HEK293 (cell line): ENCODE data around the gene NMNAT1.

Experiments
- BCL11B ChIP-seq: fragments of 450-650 bp; formaldehyde crosslinking; IDR thresholded peaks from 2 replicates; pipeline ENCODE4 v1.5.1; 2016; ENCODE audit warnings: low read depth, missing biosample characterization, missing genetic modification characterization
- GLIS1 ChIP-seq: fragments of 450-650 bp; formaldehyde crosslinking; IDR thresholded peaks from 2 replicates; pipeline ENCODE4 v1.5.1; 2016; ENCODE audit warnings: missing biosample characterization, missing genetic modification characterization
- HOXC10 ChIP-seq: sonication (generic); formaldehyde crosslinking; IDR thresholded peaks from 2 replicates; pipeline ENCODE4 v1.8.1; 2023; ENCODE audit warnings: mild to moderate bottlenecking, missing genetic modification reagents
- IKZF3 ChIP-seq: fragments of 450-650 bp; IDR thresholded peaks from 2 replicates; pipeline ENCODE4 v1.5.0; 2018; ENCODE audit warnings: missing biosample characterization, mild to moderate bottlenecking, missing genetic modification characterization, moderate library complexity
- KLF10 ChIP-seq: fragments of 450-650 bp; IDR thresholded peaks from 2 replicates; pipeline ENCODE4 v1.5.1; 2018; ENCODE audit warnings: missing biosample characterization, mild to moderate bottlenecking, missing genetic modification characterization
- KLF8 ChIP-seq: fragments of 450-650 bp; formaldehyde crosslinking; IDR thresholded peaks from 2 replicates; pipeline ENCODE4 v1.5.1; 2016; ENCODE audit warnings: missing biosample characterization, missing genetic modification characterization
- MEIS1 ChIP-seq: sonication (generic); formaldehyde crosslinking; IDR thresholded peaks from 2 replicates; pipeline ENCODE4 v1.8.1; 2022; ENCODE audit warnings: missing genetic modification reagents, mild to moderate bottlenecking, borderline replicate concordance
- ZBTB48 ChIP-seq: fragments of 450-650 bp; formaldehyde crosslinking; IDR thresholded peaks from 2 replicates; pipeline ENCODE4 v1.5.1; 2016; ENCODE audit warnings: missing biosample characterization, missing genetic modification characterization
- ZBTB7A ChIP-seq: fragments of 450-650 bp; formaldehyde crosslinking; IDR thresholded peaks from 2 replicates; pipeline ENCODE4 v1.5.1; 2016; ENCODE audit warnings: low read depth, missing biosample characterization, missing genetic modification characterization
- ZNF133 ChIP-seq: fragments of 450-650 bp; formaldehyde crosslinking; IDR thresholded peaks from 2 replicates; pipeline ENCODE4 v1.5.1; 2016; ENCODE audit warnings: missing biosample characterization, missing genetic modification characterization
- ZNF169 ChIP-seq: fragments of 450-650 bp; formaldehyde crosslinking; IDR thresholded peaks from 2 replicates; pipeline ENCODE4 v1.5.1; 2016; ENCODE audit warnings: missing biosample characterization, missing genetic modification characterization
- ZNF2 ChIP-seq: fragments of 450-650 bp; formaldehyde crosslinking; IDR thresholded peaks from 2 replicates; pipeline ENCODE4 v1.5.1; 2016; ENCODE audit warnings: missing biosample characterization, missing genetic modification characterization
- ZNF354C ChIP-seq: fragments of 450-650 bp; formaldehyde crosslinking; IDR thresholded peaks from 2 replicates; pipeline ENCODE4 v1.5.1; 2016; ENCODE audit warnings: missing biosample characterization, missing genetic modification characterization, low read depth, borderline replicate concordance
- ZNF37A ChIP-seq: fragments of 450-650 bp; IDR thresholded peaks from 2 replicates; pipeline ENCODE4 v1.5.1; 2018; ENCODE audit warnings: missing biosample characterization, missing genetic modification characterization
- ZNF426 ChIP-seq: fragments of 450-650 bp; formaldehyde crosslinking; IDR thresholded peaks from 2 replicates; pipeline ENCODE4 v1.5.1; 2017; ENCODE audit warnings: missing biosample characterization, missing genetic modification characterization, mild to moderate bottlenecking, inconsistent platforms, moderate library complexity
- ZNF558 ChIP-seq: fragments of 450-650 bp; formaldehyde crosslinking; IDR thresholded peaks from 2 replicates; pipeline ENCODE4 v1.5.1; 2016; ENCODE audit warnings: missing biosample characterization, missing genetic modification characterization
- ZNF600 ChIP-seq: fragments of 450-650 bp; formaldehyde crosslinking; IDR thresholded peaks from 2 replicates; pipeline ENCODE4 v1.5.1; 2016; ENCODE audit warnings: missing biosample characterization, missing genetic modification characterization
- ZNF623 ChIP-seq: fragments of 450-650 bp; formaldehyde crosslinking; IDR thresholded peaks from 2 replicates; pipeline ENCODE4 v1.5.1; 2016; ENCODE audit warnings: missing biosample characterization, missing genetic modification characterization
- ZNF76 ChIP-seq: fragments of 450-650 bp; formaldehyde crosslinking; IDR thresholded peaks from 2 replicates; pipeline ENCODE4; 2016; ENCODE audit warnings: low read depth, missing biosample characterization, missing genetic modification characterization, borderline replicate concordance
- ZNF792 ChIP-seq: fragments of 450-650 bp; formaldehyde crosslinking; IDR thresholded peaks from 2 replicates; pipeline ENCODE4 v1.5.1; 2016; ENCODE audit warnings: missing biosample characterization, missing genetic modification characterization
- TF ChIP-seq, protein P1 (sequence below): fragments of 450-650 bp; formaldehyde crosslinking; IDR thresholded peaks from 2 replicates; pipeline ENCODE4 v1.5.1; 2016; ENCODE audit warnings: missing biosample characterization, missing genetic modification characterization
- TF ChIP-seq, protein P2 (sequence below): fragments of 450-650 bp; formaldehyde crosslinking; IDR thresholded peaks from 2 replicates; pipeline ENCODE4 v1.5.1; 2017; ENCODE audit warnings: missing biosample characterization, missing genetic modification characterization
- TF ChIP-seq, protein P3 (sequence below): fragments of 450-650 bp; formaldehyde crosslinking; IDR thresholded peaks from 2 replicates; pipeline ENCODE4 v1.5.1; 2017; ENCODE audit warnings: missing biosample characterization, missing genetic modification characterization
- TF ChIP-seq, protein P4 (sequence below): fragments of 450-650 bp; formaldehyde crosslinking; IDR thresholded peaks from 2 replicates; pipeline ENCODE4 v1.5.1; 2016; ENCODE audit warnings: missing biosample characterization, missing genetic modification characterization
- TF ChIP-seq, protein P5 (sequence below): fragments of 450-650 bp; formaldehyde crosslinking; IDR thresholded peaks from 2 replicates; pipeline ENCODE4 v1.5.1; 2016; ENCODE audit warnings: missing biosample characterization, missing genetic modification characterization
- TF ChIP-seq, protein P6 (sequence below): fragments of 450-650 bp; formaldehyde crosslinking; IDR thresholded peaks from 2 replicates; pipeline ENCODE4 v1.5.1; 2016; ENCODE audit warnings: missing biosample characterization, missing genetic modification characterization
- TF ChIP-seq, protein P7 (sequence below): fragments of 450-650 bp; formaldehyde crosslinking; IDR thresholded peaks from 2 replicates; pipeline ENCODE4 v1.5.1; 2016; ENCODE audit warnings: missing biosample characterization, missing genetic modification characterization, low read depth

Gene NMNAT1

DNA sequence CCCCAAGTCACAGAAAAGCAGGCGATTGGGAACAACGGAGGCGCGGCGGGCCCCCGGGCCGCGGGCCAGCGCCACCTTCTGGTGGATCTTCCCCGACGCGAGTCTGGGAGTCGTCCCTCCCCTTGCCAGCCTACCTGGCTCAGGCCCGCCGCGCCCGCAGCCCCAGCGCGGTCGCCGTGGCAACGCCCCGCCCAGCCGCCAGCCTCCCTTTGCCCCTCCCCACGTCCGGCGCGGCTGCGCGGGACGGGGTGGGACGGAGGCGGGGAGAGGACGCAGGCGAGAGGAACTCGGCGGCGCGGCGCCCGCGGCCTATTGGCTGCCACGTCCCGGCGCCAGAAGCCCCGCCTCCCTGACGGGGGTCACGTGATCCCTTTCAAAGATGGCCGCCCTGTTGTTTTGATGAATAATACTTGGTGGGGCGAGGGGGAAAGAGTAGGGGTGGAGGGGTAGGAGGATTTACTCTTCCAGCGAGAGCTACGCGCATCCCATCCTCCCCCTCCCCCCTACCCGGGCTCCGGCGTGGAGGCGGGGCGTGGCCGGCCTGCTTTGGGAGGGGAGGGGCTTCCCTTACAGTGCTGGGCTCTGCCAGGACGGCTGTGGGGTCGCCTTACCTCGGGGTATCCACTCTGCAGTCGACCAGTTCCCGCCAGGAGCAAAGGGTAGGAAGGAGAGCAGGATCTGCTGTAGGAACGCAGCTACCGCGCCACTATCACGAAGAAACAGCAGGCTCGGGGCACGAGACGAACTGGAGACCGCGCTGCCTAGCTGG is 89.5 kb downstream of the NMNAT1 start, which contains the start of gene UBE4B (continued):
- TF ChIP-seq, protein P1, sequence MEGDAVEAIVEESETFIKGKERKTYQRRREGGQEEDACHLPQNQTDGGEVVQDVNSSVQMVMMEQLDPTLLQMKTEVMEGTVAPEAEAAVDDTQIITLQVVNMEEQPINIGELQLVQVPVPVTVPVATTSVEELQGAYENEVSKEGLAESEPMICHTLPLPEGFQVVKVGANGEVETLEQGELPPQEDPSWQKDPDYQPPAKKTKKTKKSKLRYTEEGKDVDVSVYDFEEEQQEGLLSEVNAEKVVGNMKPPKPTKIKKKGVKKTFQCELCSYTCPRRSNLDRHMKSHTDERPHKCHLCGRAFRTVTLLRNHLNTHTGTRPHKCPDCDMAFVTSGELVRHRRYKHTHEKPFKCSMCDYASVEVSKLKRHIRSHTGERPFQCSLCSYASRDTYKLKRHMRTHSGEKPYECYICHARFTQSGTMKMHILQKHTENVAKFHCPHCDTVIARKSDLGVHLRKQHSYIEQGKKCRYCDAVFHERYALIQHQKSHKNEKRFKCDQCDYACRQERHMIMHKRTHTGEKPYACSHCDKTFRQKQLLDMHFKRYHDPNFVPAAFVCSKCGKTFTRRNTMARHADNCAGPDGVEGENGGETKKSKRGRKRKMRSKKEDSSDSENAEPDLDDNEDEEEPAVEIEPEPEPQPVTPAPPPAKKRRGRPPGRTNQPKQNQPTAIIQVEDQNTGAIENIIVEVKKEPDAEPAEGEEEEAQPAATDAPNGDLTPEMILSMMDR: peak; percentile 93
- TF ChIP-seq ZBTB7A (tag by site-specific recombination): no peak
- TF ChIP-seq ZNF623 (tag by site-specific recombination): no peak
- TF ChIP-seq ZNF426 (tag by site-specific recombination): no peak
- TF ChIP-seq, protein P2, sequence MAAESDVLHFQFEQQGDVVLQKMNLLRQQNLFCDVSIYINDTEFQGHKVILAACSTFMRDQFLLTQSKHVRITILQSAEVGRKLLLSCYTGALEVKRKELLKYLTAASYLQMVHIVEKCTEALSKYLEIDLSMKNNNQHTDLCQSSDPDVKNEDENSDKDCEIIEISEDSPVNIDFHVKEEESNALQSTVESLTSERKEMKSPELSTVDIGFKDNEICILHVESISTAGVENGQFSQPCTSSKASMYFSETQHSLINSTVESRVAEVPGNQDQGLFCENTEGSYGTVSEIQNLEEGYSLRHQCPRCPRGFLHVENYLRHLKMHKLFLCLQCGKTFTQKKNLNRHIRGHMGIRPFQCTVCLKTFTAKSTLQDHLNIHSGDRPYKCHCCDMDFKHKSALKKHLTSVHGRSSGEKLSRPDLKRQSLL (tag by site-specific recombination): no peak
- peak; percentile 81 for TF ChIP-seq ZNF600 (tag by site-specific recombination)
- TF ChIP-seq GLIS1: peak; percentile 59; the same call in 1 of the 2 replicates
- peak; percentile 84 for TF ChIP-seq KLF8
- TF ChIP-seq, protein P3, sequence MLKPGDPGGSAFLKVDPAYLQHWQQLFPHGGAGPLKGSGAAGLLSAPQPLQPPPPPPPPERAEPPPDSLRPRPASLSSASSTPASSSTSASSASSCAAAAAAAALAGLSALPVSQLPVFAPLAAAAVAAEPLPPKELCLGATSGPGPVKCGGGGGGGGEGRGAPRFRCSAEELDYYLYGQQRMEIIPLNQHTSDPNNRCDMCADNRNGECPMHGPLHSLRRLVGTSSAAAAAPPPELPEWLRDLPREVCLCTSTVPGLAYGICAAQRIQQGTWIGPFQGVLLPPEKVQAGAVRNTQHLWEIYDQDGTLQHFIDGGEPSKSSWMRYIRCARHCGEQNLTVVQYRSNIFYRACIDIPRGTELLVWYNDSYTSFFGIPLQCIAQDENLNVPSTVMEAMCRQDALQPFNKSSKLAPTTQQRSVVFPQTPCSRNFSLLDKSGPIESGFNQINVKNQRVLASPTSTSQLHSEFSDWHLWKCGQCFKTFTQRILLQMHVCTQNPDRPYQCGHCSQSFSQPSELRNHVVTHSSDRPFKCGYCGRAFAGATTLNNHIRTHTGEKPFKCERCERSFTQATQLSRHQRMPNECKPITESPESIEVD (tag by site-specific recombination): no peak
- TF ChIP-seq ZNF354C: no peak
- TF ChIP-seq, protein P4, sequence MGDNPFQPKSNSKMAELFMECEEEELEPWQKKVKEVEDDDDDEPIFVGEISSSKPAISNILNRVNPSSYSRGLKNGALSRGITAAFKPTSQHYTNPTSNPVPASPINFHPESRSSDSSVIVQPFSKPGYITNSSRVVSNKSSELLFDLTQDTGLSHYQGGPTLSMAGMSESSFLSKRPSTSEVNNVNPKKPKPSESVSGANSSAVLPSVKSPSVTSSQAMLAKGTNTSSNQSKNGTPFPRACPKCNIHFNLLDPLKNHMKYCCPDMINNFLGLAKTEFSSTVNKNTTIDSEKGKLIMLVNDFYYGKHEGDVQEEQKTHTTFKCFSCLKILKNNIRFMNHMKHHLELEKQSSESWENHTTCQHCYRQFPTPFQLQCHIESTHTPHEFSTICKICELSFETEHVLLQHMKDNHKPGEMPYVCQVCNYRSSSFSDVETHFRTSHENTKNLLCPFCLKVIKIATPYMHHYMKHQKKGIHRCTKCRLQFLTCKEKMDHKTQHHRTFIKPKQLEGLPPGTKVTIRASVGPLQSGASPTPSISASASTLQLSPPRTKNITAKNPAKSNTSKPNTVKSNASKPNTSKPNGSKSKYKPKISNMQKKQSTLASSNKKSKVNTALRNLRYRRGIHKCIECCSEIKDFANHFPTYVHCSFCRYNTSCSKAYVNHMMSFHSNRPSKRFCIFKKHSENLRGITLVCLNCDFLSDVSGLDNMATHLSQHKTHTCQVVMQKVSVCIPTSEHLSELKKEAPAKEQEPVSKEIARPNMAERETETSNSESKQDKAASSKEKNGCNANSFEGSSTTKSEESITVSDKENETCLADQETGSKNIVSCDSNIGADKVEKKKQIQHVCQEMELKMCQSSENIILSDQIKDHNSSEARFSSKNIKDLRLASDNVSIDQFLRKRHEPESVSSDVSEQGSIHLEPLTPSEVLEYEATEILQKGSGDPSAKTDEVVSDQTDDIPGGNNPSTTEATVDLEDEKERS: no peak
- no peak for TF ChIP-seq HOXC10 (CRISPR knock-in tag)
- TF ChIP-seq, protein P5, sequence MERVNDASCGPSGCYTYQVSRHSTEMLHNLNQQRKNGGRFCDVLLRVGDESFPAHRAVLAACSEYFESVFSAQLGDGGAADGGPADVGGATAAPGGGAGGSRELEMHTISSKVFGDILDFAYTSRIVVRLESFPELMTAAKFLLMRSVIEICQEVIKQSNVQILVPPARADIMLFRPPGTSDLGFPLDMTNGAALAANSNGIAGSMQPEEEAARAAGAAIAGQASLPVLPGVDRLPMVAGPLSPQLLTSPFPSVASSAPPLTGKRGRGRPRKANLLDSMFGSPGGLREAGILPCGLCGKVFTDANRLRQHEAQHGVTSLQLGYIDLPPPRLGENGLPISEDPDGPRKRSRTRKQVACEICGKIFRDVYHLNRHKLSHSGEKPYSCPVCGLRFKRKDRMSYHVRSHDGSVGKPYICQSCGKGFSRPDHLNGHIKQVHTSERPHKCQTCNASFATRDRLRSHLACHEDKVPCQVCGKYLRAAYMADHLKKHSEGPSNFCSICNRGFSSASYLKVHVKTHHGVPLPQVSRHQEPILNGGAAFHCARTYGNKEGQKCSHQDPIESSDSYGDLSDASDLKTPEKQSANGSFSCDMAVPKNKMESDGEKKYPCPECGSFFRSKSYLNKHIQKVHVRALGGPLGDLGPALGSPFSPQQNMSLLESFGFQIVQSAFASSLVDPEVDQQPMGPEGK (tag by site-specific recombination): peak; percentile 97
- TF ChIP-seq ZNF133: no peak; the same call in 1 of the 2 replicates
- peak; percentile 35; the same call in 1 of the 2 replicates for TF ChIP-seq ZBTB48 (tag by site-specific recombination)
- TF ChIP-seq ZNF37A (tag by site-specific recombination): no peak
- peak; percentile 67; the same call in 1 of the 2 replicates for TF ChIP-seq ZNF2 (tag by site-specific recombination)
- TF ChIP-seq ZNF792 (tag by site-specific recombination): no peak
- peak; percentile 83; the same call in 1 of the 2 replicates for TF ChIP-seq ZNF76 (tag by site-specific recombination)
- TF ChIP-seq KLF10 (tag by site-specific recombination): peak; percentile 93
- TF ChIP-seq, protein P6, sequence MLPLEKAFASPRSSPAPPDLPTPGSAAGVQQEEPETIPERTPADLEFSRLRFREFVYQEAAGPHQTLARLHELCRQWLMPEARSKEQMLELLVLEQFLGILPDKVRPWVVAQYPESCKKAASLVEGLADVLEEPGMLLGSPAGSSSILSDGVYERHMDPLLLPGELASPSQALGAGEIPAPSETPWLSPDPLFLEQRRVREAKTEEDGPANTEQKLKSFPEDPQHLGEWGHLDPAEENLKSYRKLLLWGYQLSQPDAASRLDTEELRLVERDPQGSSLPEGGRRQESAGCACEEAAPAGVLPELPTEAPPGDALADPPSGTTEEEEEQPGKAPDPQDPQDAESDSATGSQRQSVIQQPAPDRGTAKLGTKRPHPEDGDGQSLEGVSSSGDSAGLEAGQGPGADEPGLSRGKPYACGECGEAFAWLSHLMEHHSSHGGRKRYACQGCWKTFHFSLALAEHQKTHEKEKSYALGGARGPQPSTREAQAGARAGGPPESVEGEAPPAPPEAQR (tag by site-specific recombination): no peak
- no peak for TF ChIP-seq MEIS1 (CRISPR knock-in tag)
- no peak for TF ChIP-seq BCL11B (tag by site-specific recombination)
- TF ChIP-seq, protein P7, sequence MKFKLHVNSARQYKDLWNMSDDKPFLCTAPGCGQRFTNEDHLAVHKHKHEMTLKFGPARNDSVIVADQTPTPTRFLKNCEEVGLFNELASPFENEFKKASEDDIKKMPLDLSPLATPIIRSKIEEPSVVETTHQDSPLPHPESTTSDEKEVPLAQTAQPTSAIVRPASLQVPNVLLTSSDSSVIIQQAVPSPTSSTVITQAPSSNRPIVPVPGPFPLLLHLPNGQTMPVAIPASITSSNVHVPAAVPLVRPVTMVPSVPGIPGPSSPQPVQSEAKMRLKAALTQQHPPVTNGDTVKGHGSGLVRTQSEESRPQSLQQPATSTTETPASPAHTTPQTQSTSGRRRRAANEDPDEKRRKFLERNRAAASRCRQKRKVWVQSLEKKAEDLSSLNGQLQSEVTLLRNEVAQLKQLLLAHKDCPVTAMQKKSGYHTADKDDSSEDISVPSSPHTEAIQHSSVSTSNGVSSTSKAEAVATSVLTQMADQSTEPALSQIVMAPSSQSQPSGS: no peak
- TF ChIP-seq ZNF558 (tag by site-specific recombination): no peak
- TF ChIP-seq ZNF169 (tag by site-specific recombination): no peak
- TF ChIP-seq IKZF3: peak; percentile 97
